NCI-H2029 treated with DMSO at 0.1 percent for 48 hours (cell line): ENCODE results near the gene PDXDC1.
"Not testable (repeated sequence)": the region's sequence is repeated elsewhere in the genome, so short reads cannot be mapped to it uniquely, and the experiment has no call there.

Experiments used
- DNase-seq: peaks from one replicate; lab custom pipeline; 2025; lab: John Stamatoyannopoulos, UW

PDXDC1 gene

GRCh38 chr16:15134752-15135482, 160.1 kb downstream of the PDXDC1 start:
- DNase-seq, result not testable (repeated sequence)

- DNase-seq, result not testable (repeated sequence)
Observed at GRCh38 chr16:15135483-15136360, 160.9 kb downstream of the PDXDC1 start.

DNA sequence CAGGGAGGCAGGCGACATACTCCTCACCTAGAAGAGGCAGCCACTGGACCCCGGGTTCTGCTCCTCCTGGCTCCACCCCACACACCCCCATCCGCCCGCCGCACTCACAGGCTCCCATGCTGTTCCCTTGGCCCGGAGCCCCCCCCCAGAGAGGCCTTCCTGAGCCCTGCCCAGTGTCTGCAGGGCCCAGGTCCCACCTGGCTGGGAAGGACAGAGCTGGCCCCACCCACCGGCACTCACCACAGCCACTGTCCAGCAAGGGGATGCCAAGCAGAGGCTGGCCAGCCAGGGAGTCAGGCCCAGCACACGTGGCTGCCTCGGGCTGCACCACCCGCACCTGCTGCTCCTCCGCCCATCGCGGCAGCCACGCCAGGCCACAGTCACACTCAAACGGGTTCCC, 162.7 kb downstream of the PDXDC1 start:
- not testable (repeated sequence) for DNase-seq

- not testable (repeated sequence) for DNase-seq
Observed at GRCh38 chr16:15140444-15141365, 165.9 kb downstream of the PDXDC1 start.

- no peak for DNase-seq
Observed at GRCh38 chr16:15141586-15141985, 166.8 kb downstream of the PDXDC1 start.

- DNase-seq, result not testable (repeated sequence)
Observed at GRCh38 chr16:15142107-15142890, 167.5 kb downstream of the PDXDC1 start.

DNA sequence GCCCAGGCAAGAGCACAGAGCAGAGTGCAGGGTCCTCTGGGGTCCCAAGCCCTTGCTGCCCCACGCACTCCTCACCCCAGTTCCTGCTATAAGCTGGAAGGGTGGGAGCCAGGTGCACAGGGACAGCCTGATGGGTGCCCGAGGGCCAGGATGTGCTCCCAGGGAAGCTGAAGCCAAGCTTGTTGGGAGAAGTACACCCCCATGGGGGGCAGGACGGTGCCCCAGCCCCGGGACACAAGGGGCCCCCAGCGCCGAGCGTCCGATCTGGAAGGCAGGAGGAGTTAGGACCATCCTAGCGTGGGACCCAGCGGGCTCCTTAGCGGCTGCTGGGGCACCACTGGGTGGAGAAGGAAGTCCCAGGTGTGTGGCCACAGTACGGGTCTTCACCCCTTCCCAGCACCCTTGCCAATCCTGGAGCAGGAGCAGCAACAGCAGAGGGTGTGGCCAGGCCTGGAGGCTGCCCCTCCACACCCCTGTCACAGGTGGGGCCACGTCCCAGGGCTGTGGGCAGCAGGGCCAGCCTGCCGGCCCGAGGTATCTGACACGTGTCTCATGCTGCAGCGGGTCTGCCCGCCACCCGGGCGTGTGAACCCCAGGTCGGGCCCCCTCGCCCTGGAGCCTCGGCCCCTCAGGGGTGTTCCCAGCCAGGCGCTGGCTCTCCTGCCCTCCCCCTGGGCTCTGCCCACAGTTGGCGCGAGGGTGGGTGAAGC, 168.2 kb downstream of the PDXDC1 start:
- not testable (repeated sequence) for DNase-seq

GRCh38 chr16:15143601-15144091, 168.8 kb downstream of the PDXDC1 start:
- not testable (repeated sequence) for DNase-seq

DNA sequence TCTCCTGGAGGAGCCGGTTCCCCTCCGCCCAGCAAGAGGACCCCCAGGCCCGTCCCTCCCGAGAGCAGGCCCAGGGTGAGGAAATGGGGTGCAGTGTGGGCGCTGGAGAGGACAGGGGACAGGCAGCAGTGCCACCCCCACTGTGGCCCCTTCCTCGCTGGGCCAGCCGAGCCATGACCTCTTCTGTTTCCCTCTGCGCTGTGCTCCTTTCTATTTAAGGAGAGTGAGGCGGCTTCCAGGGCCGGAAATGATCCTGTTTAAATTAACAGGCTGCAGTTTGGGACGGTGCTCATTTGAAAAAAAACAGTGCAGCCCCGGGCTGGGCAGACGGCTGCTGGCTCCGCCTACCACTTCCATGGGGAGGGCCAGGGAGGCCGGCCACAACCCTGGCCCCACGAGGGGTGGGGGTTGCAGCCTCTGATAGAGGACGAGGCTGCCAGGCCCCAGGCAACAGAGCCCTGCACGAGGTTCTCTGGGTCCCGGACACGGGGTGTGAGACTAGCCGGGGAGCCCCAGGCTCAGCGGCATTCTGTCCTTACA, 169.3 kb downstream of the PDXDC1 start:
- not testable (repeated sequence) for DNase-seq

GRCh38 chr16:15144781-15145417, 170.1 kb downstream of the PDXDC1 start:
- DNase-seq, result not testable (repeated sequence)

- not testable (repeated sequence) for DNase-seq
Observed at GRCh38 chr16:15145418-15146263, 170.8 kb downstream of the PDXDC1 start.

GRCh38 chr16:15146264-15146662, 171.4 kb downstream of the PDXDC1 start:
- not testable (repeated sequence) for DNase-seq

- DNase-seq, result not testable (repeated sequence)
Observed at GRCh38 chr16:15148831-15149230, 174.0 kb downstream of the PDXDC1 start.

- not testable (repeated sequence) for DNase-seq
Observed at GRCh38 chr16:15149260-15149659, 174.4 kb downstream of the PDXDC1 start.

- DNase-seq, result not testable (repeated sequence)
Observed at GRCh38 chr16:15154005-15154404, 179.2 kb downstream of the PDXDC1 start.

- peak; percentile 0 for DNase-seq
Observed at GRCh38 chr16:15154650-15155562, 180.1 kb downstream of the PDXDC1 start.

DNA sequence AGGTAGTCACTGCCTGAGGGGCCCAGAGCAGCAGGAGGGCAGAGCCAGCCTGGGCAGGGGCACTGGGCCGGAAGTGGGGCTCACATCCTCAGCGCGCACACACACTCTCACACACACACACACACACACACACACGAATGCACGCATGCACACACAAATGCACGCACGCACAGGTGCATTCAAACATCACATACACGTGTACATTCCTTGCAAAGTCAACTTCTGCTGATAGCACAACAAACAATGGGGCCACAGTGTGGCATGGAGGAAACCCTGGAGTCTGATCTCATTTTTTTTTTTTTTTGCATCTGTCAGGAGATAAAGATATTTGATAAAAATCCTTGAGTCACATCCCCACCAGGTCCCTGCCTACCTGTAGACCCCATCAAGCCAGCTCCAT, 182.8 kb downstream of the PDXDC1 start:
- not testable (repeated sequence) for DNase-seq
